ENCODE measurements around the gene VIPR2. TPM values are rescaled to one million over a fixed set of nuclear protein-coding genes. Genes with fewer than 3 reads are reported as not detected.
"Not testable (repeated sequence)": the region's sequence is repeated elsewhere in the genome, so short reads cannot be mapped to it uniquely, and the experiment has no call there.

The VIPR2 gene
- total and polyA plus RNA-seq, 2 donors, result 6.9 to 22.8 TPM

- Histone ChIP-seq H3K36me3 (ENCODE audit: control insufficient read depth in 2 of 2, insufficient read depth in 2 of 2, low read length in 1 of 2) (no peaks in the 10 kb centered on the region), H3K27me3 (ENCODE audit: control insufficient read depth in 2 of 2, insufficient read depth in 1 of 2, low read length in 1 of 2) (no peaks in the 10 kb centered on the region), H3K27ac (ENCODE audit: low read depth in 1 of 2, low read length in 1 of 2) (no peak overlapping the region), H3K4me1 (ENCODE audit: control insufficient read depth in 2 of 2, insufficient read depth in 2 of 2, low read length in 2 of 2) (peaks cover 12 to 26% of the 10 kb centered on the region in 2 donors), H3K9me3 (ENCODE audit: control insufficient read depth in 2 of 2, insufficient read depth in 1 of 2, low read length in 1 of 2) (no peaks in the 10 kb centered on the region), H3K4me3 (ENCODE audit: low read length in 2 of 2) (no peak overlapping the region)
- WGBS, result 95% methylated on average over 9 of the region's 9 CpGs
- DNase-seq (ENCODE audit: low read depth in 6 of 9, low spot score in 9 of 9), result no peak
These were observed 136.2 kb downstream of the VIPR2 start for GRCh38 chr7:159008417-159008816.

- H3K27me3 ChIP-seq (ENCODE audit: control insufficient read depth in 2 of 2, insufficient read depth in 1 of 2, low read length in 1 of 2), result no peaks in the 10 kb centered on the region
- H3K9me3 ChIP-seq (ENCODE audit: control insufficient read depth in 2 of 2, insufficient read depth in 1 of 2, low read length in 1 of 2), result no peaks in the 10 kb centered on the region
- no peak overlapping the region for H3K27ac ChIP-seq (ENCODE audit: low read depth in 1 of 2, low read length in 1 of 2)
- WGBS, result 98% methylated on average over 5 of the region's 5 CpGs
- DNase-seq (ENCODE audit: low read depth in 6 of 9, low spot score in 9 of 9), result no peak
- H3K36me3 ChIP-seq (ENCODE audit: control insufficient read depth in 2 of 2, insufficient read depth in 2 of 2, low read length in 1 of 2), result no peaks in the 10 kb centered on the region
- peaks cover 12 to 23% of the 10 kb centered on the region in 2 donors for H3K4me1 ChIP-seq (ENCODE audit: control insufficient read depth in 2 of 2, insufficient read depth in 2 of 2, low read length in 2 of 2)
- no peak overlapping the region for H3K4me3 ChIP-seq (ENCODE audit: low read length in 2 of 2)
These were observed 136.7 kb downstream of the VIPR2 start for GRCh38 chr7:159007996-159008389.

- Histone ChIP-seq H3K36me3 (ENCODE audit: control insufficient read depth in 2 of 2, insufficient read depth in 2 of 2, low read length in 1 of 2) (no peaks in the 10 kb centered on the region), H3K9me3 (ENCODE audit: control insufficient read depth in 2 of 2, insufficient read depth in 1 of 2, low read length in 1 of 2) (no peaks in the 10 kb centered on the region), H3K27ac (ENCODE audit: low read depth in 1 of 2, low read length in 1 of 2) (no peak overlapping the region), H3K4me3 (ENCODE audit: low read length in 2 of 2) (no peak overlapping the region), H3K27me3 (ENCODE audit: control insufficient read depth in 2 of 2, insufficient read depth in 1 of 2, low read length in 1 of 2) (no peaks in the 10 kb centered on the region), H3K4me1 (ENCODE audit: control insufficient read depth in 2 of 2, insufficient read depth in 2 of 2, low read length in 2 of 2) (peaks cover 12 to 18% of the 10 kb centered on the region in 2 donors)
- no peak for DNase-seq (ENCODE audit: low read depth in 6 of 9, low spot score in 9 of 9)
- WGBS, result 96% methylated on average over 19 of the region's 19 CpGs
These were observed 137.2 kb downstream of the VIPR2 start for GRCh38 chr7:159007364-159007995.

GRCh38 chr7:159006610-159007130 lies 138.0 kb downstream of the VIPR2 start:
- Histone ChIP-seq H3K27me3 (ENCODE audit: control insufficient read depth in 2 of 2, insufficient read depth in 1 of 2, low read length in 1 of 2) (no peaks in the 10 kb centered on the region), H3K4me1 (ENCODE audit: control insufficient read depth in 2 of 2, insufficient read depth in 2 of 2, low read length in 2 of 2) (peaks cover 5 to 10% of the 10 kb centered on the region in 2 donors), H3K9me3 (ENCODE audit: control insufficient read depth in 2 of 2, insufficient read depth in 1 of 2, low read length in 1 of 2) (peaks cover 0 to 4% of the 10 kb centered on the region in 2 donors), H3K36me3 (ENCODE audit: control insufficient read depth in 2 of 2, insufficient read depth in 2 of 2, low read length in 1 of 2) (no peaks in the 10 kb centered on the region), H3K4me3 (ENCODE audit: low read length in 2 of 2) (no peak overlapping the region), H3K27ac (ENCODE audit: low read depth in 1 of 2, low read length in 1 of 2) (no peak overlapping the region)
- WGBS, result 95% methylated on average over 31 of the region's 31 CpGs
- DNase-seq (ENCODE audit: low read depth in 6 of 9, low spot score in 9 of 9), result no peak

GRCh38 chr7:159006022-159006609 lies 138.6 kb downstream of the VIPR2 start:
- DNase-seq (ENCODE audit: low read depth in 6 of 9, low spot score in 9 of 9); H3K4me1 ChIP-seq (ENCODE audit: control insufficient read depth in 2 of 2, insufficient read depth in 2 of 2, low read length in 2 of 2); H3K9me3 ChIP-seq (ENCODE audit: control insufficient read depth in 2 of 2, insufficient read depth in 1 of 2, low read length in 1 of 2); H3K27me3 ChIP-seq (ENCODE audit: control insufficient read depth in 2 of 2, insufficient read depth in 1 of 2, low read length in 1 of 2); H3K27ac ChIP-seq (ENCODE audit: low read depth in 1 of 2, low read length in 1 of 2); H3K4me3 ChIP-seq (ENCODE audit: low read length in 2 of 2); H3K36me3 ChIP-seq (ENCODE audit: control insufficient read depth in 2 of 2, insufficient read depth in 2 of 2, low read length in 1 of 2): not testable (repeated sequence)
- WGBS, result 99% methylated on average over 13 of the region's 69 CpGs

- no peak overlapping the region for H3K4me3 ChIP-seq (ENCODE audit: low read length in 2 of 2)
- H3K27ac ChIP-seq (ENCODE audit: low read depth in 1 of 2, low read length in 1 of 2), result no peak overlapping the region
- DNase-seq (ENCODE audit: low read depth in 6 of 9, low spot score in 9 of 9), result no peak
- no peaks in the 10 kb centered on the region for H3K27me3 ChIP-seq (ENCODE audit: control insufficient read depth in 2 of 2, insufficient read depth in 1 of 2, low read length in 1 of 2)
- H3K4me1 ChIP-seq (ENCODE audit: control insufficient read depth in 2 of 2, insufficient read depth in 2 of 2, low read length in 2 of 2), result no peaks in the 10 kb centered on the region
- 95% methylated on average over 18 of the region's 18 CpGs for WGBS
- H3K36me3 ChIP-seq (ENCODE audit: control insufficient read depth in 2 of 2, insufficient read depth in 2 of 2, low read length in 1 of 2), result no peaks in the 10 kb centered on the region
- H3K9me3 ChIP-seq (ENCODE audit: control insufficient read depth in 2 of 2, insufficient read depth in 1 of 2, low read length in 1 of 2), result peaks cover 0 to 5% of the 10 kb centered on the region in 2 donors
These were observed 139.0 kb downstream of the VIPR2 start for GRCh38 chr7:159005618-159006017.

- Histone ChIP-seq H3K27ac (ENCODE audit: low read depth in 1 of 2, low read length in 1 of 2) (no peak overlapping the region), H3K4me1 (ENCODE audit: control insufficient read depth in 2 of 2, insufficient read depth in 2 of 2, low read length in 2 of 2) (no peaks in the 10 kb centered on the region), H3K9me3 (ENCODE audit: control insufficient read depth in 2 of 2, insufficient read depth in 1 of 2, low read length in 1 of 2) (peaks cover 0 to 5% of the 10 kb centered on the region in 2 donors), H3K4me3 (ENCODE audit: low read length in 2 of 2) (no peak overlapping the region), H3K36me3 (ENCODE audit: control insufficient read depth in 2 of 2, insufficient read depth in 2 of 2, low read length in 1 of 2) (no peaks in the 10 kb centered on the region), H3K27me3 (ENCODE audit: control insufficient read depth in 2 of 2, insufficient read depth in 1 of 2, low read length in 1 of 2) (no peaks in the 10 kb centered on the region)
- DNase-seq (ENCODE audit: low read depth in 6 of 9, low spot score in 9 of 9), result no peak
- WGBS, result 94% methylated on average over 10 of the region's 10 CpGs
These were observed 140.3 kb downstream of the VIPR2 start for GRCh38 chr7:159004411-159004810.

- Histone ChIP-seq H3K27ac (ENCODE audit: low read depth in 1 of 2, low read length in 1 of 2) (no peak overlapping the region), H3K4me3 (ENCODE audit: low read length in 2 of 2) (no peak overlapping the region), H3K36me3 (ENCODE audit: control insufficient read depth in 2 of 2, insufficient read depth in 2 of 2, low read length in 1 of 2) (no peaks in the 10 kb centered on the region), H3K4me1 (ENCODE audit: control insufficient read depth in 2 of 2, insufficient read depth in 2 of 2, low read length in 2 of 2) (no peaks in the 10 kb centered on the region), H3K27me3 (ENCODE audit: control insufficient read depth in 2 of 2, insufficient read depth in 1 of 2, low read length in 1 of 2) (peaks cover under 1 to 10% of the 10 kb centered on the region in 2 donors), H3K9me3 (ENCODE audit: control insufficient read depth in 2 of 2, insufficient read depth in 1 of 2, low read length in 1 of 2) (peaks cover 0 to 5% of the 10 kb centered on the region in 2 donors)
- DNase-seq (ENCODE audit: low read depth in 6 of 9, low spot score in 9 of 9), result no peak
- WGBS, result 96% methylated on average over 12 of the region's 12 CpGs
These were observed 142.9 kb downstream of the VIPR2 start for GRCh38 chr7:159001811-159002210.

GRCh38 chr7:159000859-159001435 lies 143.7 kb downstream of the VIPR2 start:
- peaks cover 0 to 5% of the 10 kb centered on the region in 2 donors for H3K9me3 ChIP-seq (ENCODE audit: control insufficient read depth in 2 of 2, insufficient read depth in 1 of 2, low read length in 1 of 2)
- no peak overlapping the region for H3K4me3 ChIP-seq (ENCODE audit: low read length in 2 of 2)
- H3K27ac ChIP-seq (ENCODE audit: low read depth in 1 of 2, low read length in 1 of 2), result no peak overlapping the region
- no peaks in the 10 kb centered on the region for H3K36me3 ChIP-seq (ENCODE audit: control insufficient read depth in 2 of 2, insufficient read depth in 2 of 2, low read length in 1 of 2)
- no peaks in the 10 kb centered on the region for H3K4me1 ChIP-seq (ENCODE audit: control insufficient read depth in 2 of 2, insufficient read depth in 2 of 2, low read length in 2 of 2)
- DNase-seq (ENCODE audit: low read depth in 6 of 9, low spot score in 9 of 9), result no peak
- 82% methylated on average over 21 of the region's 21 CpGs for WGBS
- H3K27me3 ChIP-seq (ENCODE audit: control insufficient read depth in 2 of 2, insufficient read depth in 1 of 2, low read length in 1 of 2), result peaks cover 2 to 19% of the 10 kb centered on the region in 2 donors

Data from thymus (tissue), 11 donors.